Tibial nerve (tissue), 4 donors: ENCODE measurements around the gene HTR3D. TPM values are rescaled to one million over a fixed set of nuclear protein-coding genes. Genes with fewer than 3 reads are reported as not detected.

Experiments used
- DNase-seq, 2 donors: peaks; one replicate each; pipeline ENCODE4 v3.0.0-alpha.2; 2019; ENCODE audit warnings: low spot score in 2 of 2
- H3K27ac ChIP-seq, 4 donors: fragments of 200-600 bp; sonication (generic) in 3 of 4; one replicate each; pipeline ENCODE4 v1.5.1; 2017 to 2019; ENCODE audit warnings: mild to moderate bottlenecking in 1 of 4
- H3K27me3 ChIP-seq, 2 donors: fragments of 200-600 bp; sonication (generic) in 1 of 2; one replicate each; pipeline versions ENCODE4 v1.5.1 to v1.6.0; 2017 to 2019
- H3K36me3 ChIP-seq, 3 donors: fragments of 200-600 bp; sonication (generic); one replicate each; pipeline ENCODE4 v1.5.1; 2018 to 2019
- H3K4me1 ChIP-seq, 4 donors: fragments of 200-600 bp; sonication (generic) in 3 of 4; one replicate each; pipeline ENCODE4 v1.5.1; 2017 to 2019
- H3K4me3 ChIP-seq, 4 donors: fragments of 200-600 bp; sonication (generic) in 3 of 4; one replicate each; pipeline ENCODE4 v1.5.1; 2017 to 2019; ENCODE audit warnings: mild to moderate bottlenecking in 1 of 4, moderate library complexity in 1 of 4
- H3K9me3 ChIP-seq, 4 donors: fragments of 200-600 bp; sonication (generic) in 3 of 4; one replicate each; pipeline ENCODE4 v1.5.1; 2017 to 2019
- EP300 ChIP-seq, 2 donors: sonication (generic); formaldehyde crosslinking; IDR thresholded peaks; one replicate each; pipeline ENCODE4 v1.6.1; 2017; ENCODE audit warnings: antibody characterized with exemption in 2 of 2, mild to moderate bottlenecking in 1 of 2
- POLR2A ChIP-seq, 2 donors: fragments of 450-650 bp; IDR thresholded peaks; one replicate each; pipeline ENCODE4 v1.6.1; 2017; ENCODE audit warnings: antibody characterized with exemption in 2 of 2, mild to moderate bottlenecking in 2 of 2, moderate library complexity in 2 of 2
- whole genome bisulfite sequencing, 2 donors: methylation state at CpG; one replicate each; pipeline ENCODE4 v1.1.5; 2018; 5-methylcytosine and 5-hydroxymethylcytosine counted together
- total RNA-seq, 4 donors: library from RNA; depleted of rRNA; stranded (reverse); fragments of >200 nt; gene quantifications; one replicate each; pipeline ENCODE4 v1.1.0, GENCODE V29; 2016
- TF ChIP-seq, protein P1 (sequence below), 5 experiments: fragments of 200-600 bp in 3 of 5; fragments of 450-650 bp in 2 of 5; sonication (generic) in 3 of 5; IDR thresholded peaks; one replicate each; pipeline ENCODE4 v1.5.1; 2016 to 2019; ENCODE audit warnings: antibody characterized with exemption in 5 of 5, mild to moderate bottlenecking in 3 of 5, moderate library complexity in 2 of 5

Gene HTR3D
- not detected for total RNA-seq

GRCh38 chr3:184031187-184031792, at the start of gene HTR3D:
Gene HTR3D, plus strand, starts transcription at chr3:184031742. Its CDS starts 0 bp downstream, at chr3:184031742.
- no peaks in the 10 kb centered on the region for H3K4me1 ChIP-seq
- H3K27ac ChIP-seq: no peak within 1 kb of the TSS
- H3K27me3 ChIP-seq: no peaks in the 10 kb centered on the region
- TF ChIP-seq, protein P1, sequence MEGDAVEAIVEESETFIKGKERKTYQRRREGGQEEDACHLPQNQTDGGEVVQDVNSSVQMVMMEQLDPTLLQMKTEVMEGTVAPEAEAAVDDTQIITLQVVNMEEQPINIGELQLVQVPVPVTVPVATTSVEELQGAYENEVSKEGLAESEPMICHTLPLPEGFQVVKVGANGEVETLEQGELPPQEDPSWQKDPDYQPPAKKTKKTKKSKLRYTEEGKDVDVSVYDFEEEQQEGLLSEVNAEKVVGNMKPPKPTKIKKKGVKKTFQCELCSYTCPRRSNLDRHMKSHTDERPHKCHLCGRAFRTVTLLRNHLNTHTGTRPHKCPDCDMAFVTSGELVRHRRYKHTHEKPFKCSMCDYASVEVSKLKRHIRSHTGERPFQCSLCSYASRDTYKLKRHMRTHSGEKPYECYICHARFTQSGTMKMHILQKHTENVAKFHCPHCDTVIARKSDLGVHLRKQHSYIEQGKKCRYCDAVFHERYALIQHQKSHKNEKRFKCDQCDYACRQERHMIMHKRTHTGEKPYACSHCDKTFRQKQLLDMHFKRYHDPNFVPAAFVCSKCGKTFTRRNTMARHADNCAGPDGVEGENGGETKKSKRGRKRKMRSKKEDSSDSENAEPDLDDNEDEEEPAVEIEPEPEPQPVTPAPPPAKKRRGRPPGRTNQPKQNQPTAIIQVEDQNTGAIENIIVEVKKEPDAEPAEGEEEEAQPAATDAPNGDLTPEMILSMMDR (IDR thresholded peaks at IDR 0.05): no peak
- no peak for TF ChIP-seq EP300 (IDR thresholded peaks at IDR 0.05)
- TF ChIP-seq POLR2A (IDR thresholded peaks at IDR 0.05): no peak
- no peak within 1 kb of the TSS for H3K4me3 ChIP-seq
- DNase-seq: no peak
- no peaks in the 10 kb centered on the region for H3K36me3 ChIP-seq
- WGBS, 2 donors: 61 to 64% methylated on average over 4 of the region's 4 CpGs
- H3K9me3 ChIP-seq: no peaks in the 10 kb centered on the region

- Histone ChIP-seq H3K4me1 (peaks cover 0 to 11% (median 0%) of the 10 kb centered on the region in 4 donors), H3K27ac (no peak overlapping the region), H3K4me3 (no peak overlapping the region), H3K27me3 (no peaks in the 10 kb centered on the region), H3K9me3 (no peaks in the 10 kb centered on the region), H3K36me3 (peaks cover 0 to 86% (median 6%) of the 10 kb centered on the region in 3 donors)
- TF ChIP-seq, protein P1 (IDR thresholded peaks at IDR 0.05): no peak
- TF ChIP-seq POLR2A (IDR thresholded peaks at IDR 0.05) (no peak), EP300 (IDR thresholded peaks at IDR 0.05) (no peak)
- no peak for DNase-seq
- 60 to 67% methylated on average over 6 of the region's 6 CpGs for WGBS, 2 donors
These were observed 49.4 kb upstream of the HTR3D start for GRCh38 chr3:183981990-183982644.

GRCh38 chr3:183984127-183984740, 47.3 kb upstream of the HTR3D start:
- H3K9me3 ChIP-seq: no peaks in the 10 kb centered on the region
- no peaks in the 10 kb centered on the region for H3K27me3 ChIP-seq
- no peak for DNase-seq
- H3K4me1 ChIP-seq: peaks cover 0 to 11% (median 0%) of the 10 kb centered on the region in 4 donors
- H3K4me3 ChIP-seq: no peak overlapping the region
- TF ChIP-seq POLR2A (IDR thresholded peaks at IDR 0.05): no peak
- TF ChIP-seq EP300 (IDR thresholded peaks at IDR 0.05): no peak
- TF ChIP-seq, protein P1 (IDR thresholded peaks at IDR 0.05): no peak
- WGBS, 2 donors: 60 to 70% methylated on average over 4 of the region's 4 CpGs
- peaks cover 0 to 86% (median 6%) of the 10 kb centered on the region in 3 donors for H3K36me3 ChIP-seq
- H3K27ac ChIP-seq: no peak overlapping the region

DNA sequence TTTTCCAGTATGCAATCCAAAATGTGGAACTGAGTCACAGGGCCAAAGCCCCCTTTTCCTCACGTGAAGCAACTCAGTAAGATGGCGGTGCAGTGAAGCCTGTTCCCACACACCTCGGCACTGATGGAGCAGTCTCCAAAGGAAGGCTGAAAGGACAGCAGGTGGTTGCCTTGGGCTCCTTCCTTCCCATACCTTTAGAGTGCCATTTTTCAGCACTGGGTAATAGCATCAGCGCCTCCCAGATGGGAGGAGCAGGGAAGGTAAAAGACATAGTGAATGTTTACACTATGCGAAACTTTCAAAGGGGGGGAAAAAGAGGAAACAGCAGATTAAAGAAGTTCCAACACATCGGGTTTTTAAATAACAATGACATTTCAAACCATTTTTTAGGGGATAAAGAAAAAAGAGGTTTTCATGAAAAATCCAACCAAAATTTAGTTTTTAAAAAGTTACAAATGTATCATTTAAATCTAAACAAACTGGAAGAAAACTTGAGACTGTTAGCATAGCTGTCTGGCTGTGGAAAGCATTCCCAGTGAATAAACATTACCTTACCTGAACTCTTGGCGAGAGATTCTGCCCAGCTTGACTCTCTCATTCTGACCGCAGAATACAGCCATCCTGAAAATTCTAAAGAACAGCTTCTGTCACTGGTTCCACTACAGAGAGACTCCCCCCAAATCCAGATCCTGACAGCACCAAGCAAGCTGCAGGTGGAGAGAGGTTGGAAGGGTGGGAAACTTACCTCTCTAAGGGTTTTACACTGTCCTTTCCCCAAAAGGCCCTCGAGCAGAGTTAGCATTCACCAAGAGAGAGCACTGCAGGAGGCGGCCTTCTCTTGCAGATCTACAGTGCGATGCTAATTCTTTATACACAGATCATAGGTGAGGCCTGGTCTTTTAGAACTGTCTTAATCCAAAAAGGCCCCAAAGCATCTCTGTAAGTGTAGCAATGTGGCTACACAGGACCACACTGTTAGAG, 46.5 kb upstream of the HTR3D start:
- H3K36me3 ChIP-seq: peaks cover 0 to 90% (median 6%) of the 10 kb centered on the region in 3 donors
- TF ChIP-seq, protein P1 (IDR thresholded peaks at IDR 0.05): no peak
- TF ChIP-seq EP300 (IDR thresholded peaks at IDR 0.05) (no peak), POLR2A (IDR thresholded peaks at IDR 0.05) (no peak)
- H3K9me3 ChIP-seq: no peaks in the 10 kb centered on the region
- H3K4me3 ChIP-seq: no peak overlapping the region
- DNase-seq: no peak
- no peaks in the 10 kb centered on the region for H3K27me3 ChIP-seq
- no peak overlapping the region for H3K27ac ChIP-seq
- 68 to 70% methylated on average over 11 of the region's 11 CpGs for WGBS, 2 donors
- H3K4me1 ChIP-seq: peaks cover 0 to 11% (median 0%) of the 10 kb centered on the region in 4 donors
